MM.1S (cell line): ENCODE results near the gene MPP1.

Experiments
- CTCF ChIP-seq: fragments of 300-600 bp; sonication (generic); IDR thresholded peaks from 2 replicates; pipeline ENCODE4 v1.5.1; 2016; ENCODE audit warnings: antibody characterized with exemption, low read length, mixed read lengths
- EZH2 ChIP-seq: fragments of 300-600 bp; sonication (generic); optimal IDR thresholded peaks from 2 replicates; pipeline ENCODE3; 2017; ENCODE audit warnings: low read depth, mild to moderate bottlenecking, antibody characterized with exemption, low read length, mixed read lengths

GRCh38 chrX:154785716-154786115 is 19.6 kb downstream of the MPP1 start:
- no peak for TF ChIP-seq CTCF
- no peak for TF ChIP-seq EZH2
